Ammon's horn (tissue), 1 donor: Measurements from ENCODE around the gene PKD1.
"Not testable (repeated sequence)": the region's sequence is repeated elsewhere in the genome, so short reads cannot be mapped to it uniquely, and the experiment has no call there.

Source experiments
- DNase-seq: peaks from one replicate; pipeline ENCODE4 v3.0.0-alpha.2; 2016; ENCODE audit warnings: low spot score

PKD1 gene

DNA sequence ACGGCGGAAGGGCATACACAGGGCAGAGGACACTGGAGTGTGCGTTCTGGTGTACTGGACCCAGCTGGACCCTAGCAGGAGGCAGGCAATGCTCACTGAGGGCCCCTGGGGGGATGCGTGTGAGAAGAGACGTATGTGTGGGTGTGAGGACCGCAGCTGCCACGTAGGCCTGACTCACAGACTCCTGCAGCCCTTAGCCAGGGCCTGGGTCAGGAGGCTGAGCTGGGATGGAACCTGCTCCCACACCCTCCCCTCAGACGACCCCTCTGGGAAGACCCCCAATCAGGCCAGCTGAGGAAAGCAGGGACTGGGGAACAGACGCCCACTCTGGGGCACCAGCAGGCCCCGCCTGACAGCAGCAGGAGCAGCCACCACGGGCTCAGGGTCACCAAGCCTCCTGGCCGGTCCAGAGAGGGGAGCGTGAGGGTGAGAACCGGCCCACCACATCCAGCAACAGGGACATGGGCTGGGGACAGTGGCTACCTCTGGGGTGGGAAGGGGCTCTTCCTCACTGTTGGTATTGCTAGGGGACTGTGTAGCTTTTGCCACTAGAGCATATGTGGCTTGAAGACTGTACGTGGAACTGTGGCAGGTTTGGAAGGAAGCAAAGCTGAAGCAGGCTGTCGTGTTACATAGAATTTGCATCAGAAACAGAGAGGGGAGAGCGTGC is 28.4 kb downstream of the PKD1 start:
- not testable (repeated sequence) for DNase-seq

DNA sequence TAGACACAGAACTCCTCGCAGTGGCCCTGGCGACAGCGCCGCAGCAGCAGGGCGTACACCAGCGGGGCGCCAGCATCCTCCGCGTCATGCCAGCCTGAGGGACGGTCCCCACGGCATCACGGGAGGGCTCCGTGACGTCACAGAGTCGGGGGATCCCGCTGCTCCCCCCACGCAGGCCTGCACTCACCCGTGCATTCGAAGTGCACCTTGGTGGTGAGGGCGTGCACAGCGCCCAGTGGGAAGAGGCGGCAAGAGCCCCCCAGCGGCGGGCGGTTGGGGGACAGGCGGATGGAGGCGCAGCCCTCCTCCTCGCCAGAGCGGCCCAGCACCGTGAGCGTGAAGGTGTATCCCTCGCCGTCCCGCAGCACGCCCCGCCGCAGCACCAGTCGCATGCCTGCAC is 29.5 kb downstream of the PKD1 start:
- DNase-seq: not testable (repeated sequence)

- not testable (repeated sequence) for DNase-seq
Measured at GRCh38 chr16:2105769-2106168, 29.9 kb downstream of the PKD1 start.

DNA sequence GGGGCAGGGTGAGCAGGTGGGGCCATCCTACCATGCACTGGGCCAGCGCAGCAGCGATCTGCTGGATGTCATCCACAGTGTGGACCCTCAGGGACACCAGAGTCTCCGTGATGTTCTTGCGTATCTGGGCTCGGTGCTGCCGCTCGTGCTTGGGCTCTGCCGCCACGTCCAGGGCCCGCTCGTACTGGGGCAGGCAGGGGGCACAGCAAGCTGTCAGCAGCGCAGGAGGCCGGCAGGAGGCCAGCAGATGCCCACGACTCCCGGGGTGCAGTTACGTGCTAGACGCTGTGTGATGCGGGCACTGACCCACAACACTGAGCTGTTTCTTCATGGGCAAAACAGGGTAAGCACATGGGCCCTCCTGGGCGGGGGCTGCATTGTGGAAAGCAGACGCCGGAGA is 30.4 kb downstream of the PKD1 start:
- not testable (repeated sequence) for DNase-seq

DNA sequence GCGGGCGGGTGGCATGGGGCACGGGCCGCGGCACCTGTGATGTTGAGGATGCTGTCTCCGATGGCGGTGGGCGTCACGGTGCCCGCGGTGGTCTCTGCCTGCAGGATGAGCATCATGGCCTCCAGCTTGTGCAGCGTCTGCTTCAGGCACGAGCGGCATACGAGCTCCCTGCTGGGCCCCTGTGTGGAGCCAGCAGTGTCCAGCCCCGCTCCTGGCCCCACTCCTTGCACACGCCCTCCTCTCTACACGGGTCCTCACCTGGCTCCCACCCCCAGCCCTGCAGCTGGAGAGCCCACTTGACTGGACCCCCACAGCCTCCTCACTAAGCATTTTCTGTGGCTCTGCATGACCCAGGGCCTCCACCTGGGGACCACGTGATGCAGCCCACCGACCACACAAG is 31.2 kb downstream of the PKD1 start:
- not testable (repeated sequence) for DNase-seq

GRCh38 chr16:2102471-2102870 is 33.2 kb downstream of the PKD1 start:
- no peak for DNase-seq

GRCh38 chr16:2101581-2101980 is 34.1 kb downstream of the PKD1 start:
- DNase-seq: not testable (repeated sequence)

- not testable (repeated sequence) for DNase-seq
Measured at GRCh38 chr16:2097689-2098088, 38.0 kb downstream of the PKD1 start.

DNA sequence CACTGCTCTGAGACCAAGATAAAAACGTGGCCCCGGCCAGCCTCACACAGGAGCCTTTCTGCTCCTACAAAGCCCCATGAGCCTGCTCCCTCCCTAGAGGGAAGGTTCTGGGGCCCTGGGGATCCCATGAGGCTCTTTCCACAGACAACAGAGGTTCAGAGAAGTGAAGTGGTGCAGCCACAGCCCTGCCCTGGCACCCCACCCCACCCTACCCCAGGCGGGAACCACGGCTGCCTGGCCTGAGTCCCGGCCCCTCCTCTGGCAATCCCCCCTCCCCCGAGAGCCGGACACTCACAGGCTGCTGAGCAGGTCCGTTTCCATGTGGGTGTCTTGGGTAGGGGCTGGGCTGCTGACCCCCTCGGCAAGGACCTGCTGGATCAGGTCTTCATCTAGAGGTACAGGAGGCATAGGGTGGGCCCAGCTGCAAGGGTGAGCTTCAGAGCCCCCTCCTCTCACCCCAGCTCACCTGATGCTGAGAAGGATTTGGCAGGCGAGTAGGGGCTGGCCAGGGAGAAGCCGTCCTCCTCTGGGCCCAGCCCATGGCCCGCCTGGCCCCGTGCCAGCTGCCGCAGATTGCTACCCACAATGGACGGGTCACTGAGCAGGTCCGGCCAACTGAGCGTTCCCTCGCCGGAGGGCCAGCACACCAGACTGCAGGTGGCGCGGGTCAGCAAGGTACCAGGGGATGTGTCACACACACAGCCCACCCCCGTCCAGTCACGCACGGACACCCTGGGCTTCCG is 38.7 kb downstream of the PKD1 start:
- DNase-seq: no peak

DNA sequence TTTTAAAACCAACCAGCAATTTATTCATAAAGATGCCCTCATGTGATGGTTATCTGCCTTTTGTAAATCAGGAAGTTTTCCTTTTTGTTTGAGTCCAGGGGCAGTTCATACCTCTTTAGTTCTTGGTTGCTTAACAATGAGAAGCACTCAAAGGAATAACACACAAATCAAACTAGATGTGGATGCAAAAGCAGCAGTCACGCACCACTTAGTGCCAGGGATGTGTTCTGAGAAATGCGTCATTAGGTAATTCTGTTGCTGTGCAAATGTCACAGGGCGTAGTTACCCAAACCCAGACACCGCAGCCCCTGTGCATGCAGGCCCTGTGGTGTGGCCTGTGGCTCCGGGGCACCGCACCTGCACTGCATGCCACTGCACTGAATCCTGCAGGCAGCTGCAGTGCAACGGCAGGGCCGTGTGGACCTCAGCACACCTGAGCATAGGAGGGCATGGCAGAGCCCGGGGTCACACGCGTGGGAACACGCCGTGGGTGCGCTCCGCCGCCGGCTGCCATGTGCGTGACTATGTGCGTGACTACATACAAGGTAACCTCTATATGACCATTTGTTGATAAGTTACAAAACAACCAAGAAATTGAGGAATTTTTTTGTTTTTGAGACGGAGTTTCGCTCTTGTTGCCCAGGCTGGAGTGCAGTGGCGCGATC is 39.6 kb downstream of the PKD1 start:
- DNase-seq: no peak

- DNase-seq: no peak
Measured at GRCh38 chr16:2095315-2095853, 40.3 kb downstream of the PKD1 start.

- DNase-seq: no peak
Measured at GRCh38 chr16:2093793-2094192, 41.9 kb downstream of the PKD1 start.

- no peak for DNase-seq
Measured at GRCh38 chr16:2092866-2093265, 42.8 kb downstream of the PKD1 start.

GRCh38 chr16:2092256-2092620 is 43.5 kb downstream of the PKD1 start:
- DNase-seq: no peak

DNA sequence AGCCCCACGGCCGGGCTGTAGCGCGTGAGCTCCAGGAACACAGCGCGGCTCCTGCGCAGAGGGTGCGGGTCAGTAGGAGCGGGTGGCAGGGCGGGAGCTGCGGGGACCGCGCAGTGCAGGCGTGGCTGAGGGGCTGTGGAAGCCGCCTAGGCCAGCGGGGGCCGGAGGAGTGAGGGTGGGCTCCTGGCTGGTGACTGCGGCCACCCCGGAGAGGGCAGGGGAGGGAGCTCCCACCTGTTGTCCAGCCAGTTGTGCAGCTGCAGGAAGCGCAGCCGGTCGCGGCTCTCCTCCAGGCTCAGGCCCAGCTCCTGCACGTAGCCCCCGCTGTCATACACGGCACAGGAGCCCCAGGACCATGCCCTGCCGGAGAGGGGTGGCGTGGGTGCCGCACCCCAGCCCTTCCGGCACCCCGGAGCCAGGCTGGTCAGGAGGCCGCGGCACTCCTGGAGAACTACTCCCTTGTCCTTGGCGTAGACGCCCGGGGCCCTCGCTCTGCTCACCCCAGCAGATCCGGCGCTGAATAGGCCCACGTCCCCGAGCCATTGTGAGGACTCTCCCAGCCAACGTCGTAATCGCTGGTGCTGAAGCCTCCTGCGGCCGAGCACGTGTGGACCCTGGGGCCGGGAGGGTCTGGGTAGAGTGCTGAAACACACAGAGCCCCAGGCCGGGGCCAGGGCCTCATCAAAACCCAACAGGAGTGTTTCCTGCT is 44.0 kb downstream of the PKD1 start:
- no peak for DNase-seq

- DNase-seq: no peak
Measured at GRCh38 chr16:2090777-2091546, 44.7 kb downstream of the PKD1 start.

GRCh38 chr16:2090481-2090776 is 45.3 kb downstream of the PKD1 start:
- DNase-seq: no peak

- DNase-seq: no peak
Measured at GRCh38 chr16:2089706-2090480, 45.8 kb downstream of the PKD1 start.

GRCh38 chr16:2088759-2089358 is 46.8 kb downstream of the PKD1 start:
- DNase-seq: no peak
